ENCODE results near the gene ADAT3. TPM values are rescaled to one million over a fixed set of nuclear protein-coding genes. Genes with fewer than 3 reads are reported as not detected.
"Not testable (repeated sequence)": the region's sequence is repeated elsewhere in the genome, so short reads cannot be mapped to it uniquely, and the experiment has no call there.

ADAT3 gene
- total RNA-seq, 6 donors from 2014 or later, result 6.1 to 25.1 (median 12.0) TPM

- peak overlapping the region; percentile 71 to 99 (median 97) for H3K4me3 ChIP-seq
- WGBS, 2 donors, result 0 to 1% methylated on average over 37 to 40 of the region's 56 CpGs
- TF ChIP-seq POLR2AphosphoS5 (IDR thresholded peaks at IDR 0.05) (no peak), EP300 (IDR thresholded peaks at IDR 0.05) (no peak), POLR2A (IDR thresholded peaks at IDR 0.05) (no peak), CTCF (IDR thresholded peaks at IDR 0.05) (no peak)
- no peaks in the 10 kb centered on the region for H3K27me3 ChIP-seq
- peak overlapping the region; percentile 84 to 94 (median 94) for H3K27ac ChIP-seq
- ATAC-seq (ENCODE audit: low FRiP score in 2 of 2) (peak in 1 of 2 donors; percentile 5), DNase-seq (no peak)
- H3K9me3 ChIP-seq, result no peaks in the 10 kb centered on the region
- H3K4me1 ChIP-seq, result peaks cover 35 to 56% (median 45%) of the 10 kb centered on the region in 4 donors
- peaks cover 0 to 13% (median 5%) of the 10 kb centered on the region in 4 donors for H3K36me3 ChIP-seq
Measured at GRCh38 chr19:1884719-1885334, 20.4 kb upstream of the ADAT3 start.

- peak; percentile 96 to 98 for ATAC-seq (ENCODE audit: low FRiP score in 2 of 2)
- H3K4me1 ChIP-seq, result peaks cover 29 to 48% (median 38%) of the 10 kb centered on the region in 4 donors
- DNase-seq, result peak; percentile 96 to 100
- H3K9me3 ChIP-seq, H3K36me3 ChIP-seq, H3K27me3 ChIP-seq: not testable (repeated sequence)
- 25 to 46% methylated on average over 21 to 36 of the region's 46 CpGs for WGBS, 2 donors
- peak within 1 kb of the TSS; percentile 71 to 99 (median 97) for H3K4me3 ChIP-seq
- peak in 2 of 4 donors; percentile 51 to 87 for TF ChIP-seq POLR2A (IDR thresholded peaks at IDR 0.05)
- peak; percentile 95 to 97 for TF ChIP-seq POLR2AphosphoS5 (IDR thresholded peaks at IDR 0.05)
- TF ChIP-seq CTCF (IDR thresholded peaks at IDR 0.05), result peak in 1 of 6 experiments; percentile 24
- TF ChIP-seq EP300 (IDR thresholded peaks at IDR 0.05), result peak in 2 of 4 donors; percentile 45 to 70
- H3K27ac ChIP-seq, result peak within 1 kb of the TSS; percentile 84 to 94 (median 94)
Measured at GRCh38 chr19:1885398-1886119, 19.6 kb upstream of the ADAT3 start, which contains the start of gene ABHD17A. Gene ABHD17A (minus strand): TSS chr19:1885496. CDS start chr19:1881566, 3,930 bp downstream.

- not testable (repeated sequence) for H3K4me3 ChIP-seq; DNase-seq; ATAC-seq (ENCODE audit: low FRiP score in 2 of 2); H3K27ac ChIP-seq; H3K36me3 ChIP-seq; H3K27me3 ChIP-seq; H3K9me3 ChIP-seq
- 95 to 96% methylated on average over 15 of the region's 15 CpGs for WGBS, 2 donors
- peaks cover 25 to 40% (median 33%) of the 10 kb centered on the region in 4 donors for H3K4me1 ChIP-seq
Measured at GRCh38 chr19:1886360-1886759, 18.8 kb upstream of the ADAT3 start.

- TF ChIP-seq POLR2A (IDR thresholded peaks at IDR 0.05) (no peak), POLR2AphosphoS5 (IDR thresholded peaks at IDR 0.05) (no peak), EP300 (IDR thresholded peaks at IDR 0.05) (no peak), CTCF (IDR thresholded peaks at IDR 0.05) (no peak)
- no peaks in the 10 kb centered on the region for H3K36me3 ChIP-seq
- ATAC-seq (ENCODE audit: low FRiP score in 2 of 2) (no peak), DNase-seq (no peak)
- H3K4me1 ChIP-seq, result peaks cover 13 to 20% (median 14%) of the 10 kb centered on the region in 4 donors
- WGBS, 2 donors, result 80 to 88% methylated on average over 5 of the region's 5 CpGs
- H3K4me3 ChIP-seq, result no peak overlapping the region
- H3K27ac ChIP-seq, result no peak overlapping the region
- H3K9me3 ChIP-seq, result no peaks in the 10 kb centered on the region
- H3K27me3 ChIP-seq, result no peaks in the 10 kb centered on the region
Measured at GRCh38 chr19:1888385-1888784, 16.8 kb upstream of the ADAT3 start.

- no peak overlapping the region for H3K4me3 ChIP-seq
- no peaks in the 10 kb centered on the region for H3K9me3 ChIP-seq
- WGBS, 2 donors, result 92 to 100% methylated on average over 1 of the region's 1 CpG
- TF ChIP-seq POLR2A (IDR thresholded peaks at IDR 0.05) (no peak), POLR2AphosphoS5 (IDR thresholded peaks at IDR 0.05) (no peak), CTCF (IDR thresholded peaks at IDR 0.05) (no peak), EP300 (IDR thresholded peaks at IDR 0.05) (no peak)
- DNase-seq, result no peak
- H3K27ac ChIP-seq, result no peak overlapping the region
- H3K36me3 ChIP-seq, result no peaks in the 10 kb centered on the region
- H3K4me1 ChIP-seq, result peaks cover under 1 to 9% (median 5%) of the 10 kb centered on the region in 4 donors
- ATAC-seq (ENCODE audit: low FRiP score in 2 of 2), result no peak
- H3K27me3 ChIP-seq, result no peaks in the 10 kb centered on the region
Measured at GRCh38 chr19:1889907-1890306, 15.3 kb upstream of the ADAT3 start.
